Glutamatergic neuron (in vitro differentiated cells): ENCODE data around the gene ZNF648. TPM values are rescaled to one million over a fixed set of nuclear protein-coding genes. Genes with fewer than 3 reads are reported as not detected.

Experiments
- DNase-seq: peaks from one replicate; pipeline ENCODE4 v3.0.0; 2022
- H3K27ac Mint-ChIP-seq: one replicate; pipeline ENCODE4 v1.8.0; 2020; ENCODE audit warnings: mild to moderate bottlenecking, mixed read lengths, inconsistent platforms; ENCODE audit not compliant: unreplicated experiment
- H3K27me3 Mint-ChIP-seq: one replicate; pipeline ENCODE4 v1.8.0; 2020; ENCODE audit warnings: mild to moderate bottlenecking, moderate library complexity, mixed read lengths, inconsistent platforms; ENCODE audit not compliant: unreplicated experiment
- H3K36me3 Mint-ChIP-seq: one replicate; pipeline ENCODE4 v1.8.0; 2020; ENCODE audit warnings: mild to moderate bottlenecking, mixed read lengths, inconsistent platforms; ENCODE audit not compliant: unreplicated experiment
- H3K4me1 Mint-ChIP-seq: one replicate; pipeline ENCODE4 v1.8.0; 2020; ENCODE audit warnings: mild to moderate bottlenecking, low read depth, mixed read lengths, inconsistent platforms; ENCODE audit not compliant: unreplicated experiment
- H3K4me3 Mint-ChIP-seq: one replicate; pipeline ENCODE4 v1.8.0; 2020; ENCODE audit warnings: mild to moderate bottlenecking, mixed read lengths, inconsistent platforms; ENCODE audit not compliant: unreplicated experiment
- H3K9me3 Mint-ChIP-seq: one replicate; pipeline ENCODE4 v1.8.0; 2020; ENCODE audit warnings: mild to moderate bottlenecking, moderate library complexity, mixed read lengths, inconsistent platforms; ENCODE audit not compliant: unreplicated experiment
- CTCF ChIP-seq: fragments of 200-600 bp; sonication (generic); IDR thresholded peaks from one replicate; pipeline ENCODE4 v1.5.0; 2021; ENCODE audit not compliant: partially characterized antibody, unreplicated experiment
- total RNA-seq: library from RNA; stranded (reverse); fragmentation: NEBNext Ultra II Directional; extraction: Animal tissue kit (Norgen Biotek cat#: 25700); gene quantifications from one replicate; pipeline ENCODE4 v1.2.1, GENCODE V29; 2021; ENCODE audit not compliant: unreplicated experiment

Gene ZNF648
- total RNA-seq, 1 donor from 2014 or later = not detected

DNA sequence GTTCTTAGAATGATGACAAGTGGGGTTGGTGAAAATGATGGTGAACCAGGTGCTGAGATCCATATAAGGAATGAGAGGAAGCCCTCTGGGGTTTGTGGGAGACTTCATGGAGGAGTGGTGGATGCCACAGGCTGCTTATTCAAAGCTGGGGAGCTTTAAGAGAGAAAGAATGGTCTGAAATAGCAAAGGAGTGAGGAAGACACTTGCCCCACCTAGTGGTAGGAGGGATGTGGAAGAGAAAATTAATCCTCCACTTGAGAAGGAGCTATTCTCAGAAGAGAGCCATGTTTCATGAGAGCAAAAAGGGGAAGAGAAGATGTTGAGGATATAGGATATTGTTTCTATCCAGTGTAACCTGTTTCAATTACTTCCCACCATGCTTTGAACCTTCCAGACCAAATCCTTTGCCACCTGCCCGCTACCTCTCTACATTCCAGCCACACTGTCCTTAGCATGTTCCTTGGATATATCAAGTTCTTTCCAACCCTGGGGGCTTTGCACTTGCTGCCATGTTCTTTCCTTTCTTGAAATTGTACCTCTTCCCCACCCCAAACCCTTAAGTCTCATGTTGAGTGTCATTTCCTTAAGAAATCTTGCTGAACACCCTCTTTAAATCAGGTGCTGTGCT lies 19.6 kb upstream of the ZNF648 start:
- no peak overlapping the region for H3K27ac Mint-ChIP-seq
- H3K4me1 Mint-ChIP-seq = no peaks in the 10 kb centered on the region
- H3K9me3 Mint-ChIP-seq = no peaks in the 10 kb centered on the region
- no peak overlapping the region for H3K4me3 Mint-ChIP-seq
- DNase-seq = no peak
- peaks cover 2% of the 10 kb centered on the region for H3K27me3 Mint-ChIP-seq
- TF ChIP-seq CTCF = peak; percentile 63
- H3K36me3 Mint-ChIP-seq = no peaks in the 10 kb centered on the region

DNA sequence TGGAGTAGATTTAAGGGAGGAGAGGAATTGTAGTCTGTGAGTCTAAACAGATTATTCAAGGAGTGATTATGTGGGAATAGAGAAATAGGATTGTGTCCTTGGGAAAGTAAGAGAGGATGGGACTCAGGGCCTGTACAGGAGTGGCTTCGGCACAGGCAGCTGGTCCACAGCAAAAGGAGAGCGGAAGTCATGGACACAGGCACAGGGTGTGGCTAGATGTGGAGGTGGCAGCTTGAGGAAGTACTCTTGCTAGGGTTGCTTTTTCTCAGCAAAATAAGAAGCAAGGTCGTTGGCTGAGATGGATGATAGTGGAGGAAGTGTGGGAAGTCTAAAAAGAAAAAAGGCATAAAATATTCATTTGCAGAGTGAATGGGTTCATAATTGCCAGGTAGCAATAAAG lies 18.5 kb upstream of the ZNF648 start:
- Mint-ChIP-seq H3K27me3 (peaks cover 2% of the 10 kb centered on the region), H3K9me3 (no peaks in the 10 kb centered on the region), H3K4me1 (no peaks in the 10 kb centered on the region), H3K36me3 (no peaks in the 10 kb centered on the region), H3K4me3 (no peak overlapping the region), H3K27ac (no peak overlapping the region)
- no peak for DNase-seq
- no peak for TF ChIP-seq CTCF

DNA sequence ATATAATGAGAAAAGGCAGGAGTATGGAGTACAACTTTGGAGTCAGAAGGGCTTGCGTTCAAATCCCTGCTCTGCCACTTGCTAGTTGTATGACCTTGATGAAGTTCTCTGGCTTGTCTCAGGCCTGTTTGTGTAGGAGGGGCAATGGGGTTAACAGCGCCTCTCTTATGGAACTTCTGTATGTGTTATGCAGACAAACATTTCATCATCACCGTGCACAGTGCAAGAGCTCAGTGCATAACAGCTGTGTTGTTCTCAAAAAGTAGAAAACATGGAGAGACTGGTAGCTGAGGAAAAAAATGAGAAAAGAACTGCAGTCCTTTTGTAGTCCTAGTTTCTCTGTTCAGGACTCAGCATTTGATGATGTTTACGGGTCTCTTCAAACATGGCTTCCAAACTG lies 10.4 kb upstream of the ZNF648 start:
- Mint-ChIP-seq H3K27ac (no peak overlapping the region), H3K27me3 (no peaks in the 10 kb centered on the region), H3K4me1 (no peaks in the 10 kb centered on the region), H3K9me3 (no peaks in the 10 kb centered on the region), H3K36me3 (no peaks in the 10 kb centered on the region), H3K4me3 (no peak overlapping the region)
- TF ChIP-seq CTCF = no peak
- DNase-seq = no peak

DNA sequence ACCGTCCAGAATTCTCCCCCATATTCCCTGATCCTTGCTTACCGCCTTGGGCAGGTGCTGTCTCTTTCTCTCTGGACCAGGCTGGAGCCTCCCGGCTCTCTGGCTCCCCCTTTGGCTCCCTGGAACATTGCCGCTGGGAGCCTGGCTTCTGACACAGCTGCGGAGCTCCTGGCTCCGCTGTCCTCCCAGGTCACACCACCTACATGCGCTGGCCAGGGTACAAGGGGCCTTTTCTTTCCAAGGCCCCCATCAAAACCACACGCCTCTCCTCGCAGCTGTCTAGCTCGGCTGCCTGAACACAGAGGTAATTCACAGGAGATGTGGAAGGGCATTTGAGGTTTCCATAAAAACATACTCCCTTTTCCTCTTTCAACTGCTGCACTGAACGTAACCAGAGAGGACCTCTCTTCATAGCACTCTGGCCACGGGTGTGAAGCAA lies 7.5 kb upstream of the ZNF648 start:
- no peaks in the 10 kb centered on the region for H3K4me1 Mint-ChIP-seq
- H3K4me3 Mint-ChIP-seq = no peak overlapping the region

More for the DNA sequence above, 7.5 kb upstream of the ZNF648 start:
- H3K9me3 Mint-ChIP-seq = no peaks in the 10 kb centered on the region
- H3K36me3 Mint-ChIP-seq = peaks cover 7% of the 10 kb centered on the region
- no peak overlapping the region for H3K27ac Mint-ChIP-seq
- H3K27me3 Mint-ChIP-seq = no peaks in the 10 kb centered on the region
- TF ChIP-seq CTCF = peak; percentile 75
- DNase-seq = peak; percentile 85
